SU-DHL-6 (cell line): ENCODE results near the gene ANXA6.

Source experiments
- EZH2phosphoT487 ChIP-seq: fragments of 200-600 bp; sonication (generic), shearing (Covaris generic); conservative IDR thresholded peaks from 2 replicates; pipeline ENCODE4 v1.6.1; 2018; ENCODE audit warnings: mild to moderate bottlenecking, antibody characterized with exemption, low read length, moderate library complexity, mixed read lengths
- TF ChIP-seq, protein P1 (sequence below): fragments of 200-600 bp; sonication (generic); IDR thresholded peaks from one replicate; pipeline ENCODE4 v1.5.1; 2017; ENCODE audit warnings: antibody characterized with exemption, mild to moderate bottlenecking, low read length, moderate library complexity; ENCODE audit not compliant: insufficient read depth, poor library complexity, severe bottlenecking

DNA sequence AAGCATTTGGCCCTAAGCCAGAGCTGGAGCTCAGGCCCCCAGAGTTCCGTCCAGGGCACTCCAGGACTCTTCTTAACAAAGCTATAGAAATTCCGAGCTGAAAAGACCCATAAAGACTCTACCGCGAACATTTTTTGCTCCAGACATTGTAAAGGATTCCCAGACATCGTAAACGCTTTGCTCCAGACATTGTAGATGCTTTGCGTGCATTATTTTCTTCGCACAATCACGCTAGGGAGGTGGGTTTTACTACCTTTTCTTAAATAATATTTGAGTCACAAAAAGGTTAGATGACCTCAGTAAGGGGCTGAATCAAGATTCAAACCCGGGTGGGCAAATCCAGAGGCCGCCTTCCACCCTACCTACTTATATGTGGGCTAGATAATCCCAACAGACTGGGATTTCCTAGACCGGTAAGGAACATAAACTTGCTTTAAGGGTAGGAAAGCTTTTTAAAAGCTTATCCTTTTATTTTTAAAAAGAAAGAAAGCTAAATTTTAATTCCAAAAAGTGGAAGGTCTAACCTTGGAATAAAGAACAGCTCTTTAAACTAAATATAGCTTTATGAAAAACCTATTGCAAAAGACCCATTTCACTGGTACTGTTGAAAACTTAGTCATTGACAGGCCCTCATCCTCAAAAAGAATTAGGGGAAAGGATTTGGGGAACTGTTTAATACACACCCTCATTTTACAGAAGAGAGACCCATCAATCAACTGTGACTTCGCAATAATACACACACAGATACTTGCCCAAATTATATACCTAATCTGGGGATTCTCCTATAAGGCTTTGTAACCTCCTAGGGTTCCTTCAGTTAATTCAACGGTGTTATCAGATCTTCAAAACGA, 75.9 kb downstream of the ANXA6 start:
- TF ChIP-seq, protein P1, sequence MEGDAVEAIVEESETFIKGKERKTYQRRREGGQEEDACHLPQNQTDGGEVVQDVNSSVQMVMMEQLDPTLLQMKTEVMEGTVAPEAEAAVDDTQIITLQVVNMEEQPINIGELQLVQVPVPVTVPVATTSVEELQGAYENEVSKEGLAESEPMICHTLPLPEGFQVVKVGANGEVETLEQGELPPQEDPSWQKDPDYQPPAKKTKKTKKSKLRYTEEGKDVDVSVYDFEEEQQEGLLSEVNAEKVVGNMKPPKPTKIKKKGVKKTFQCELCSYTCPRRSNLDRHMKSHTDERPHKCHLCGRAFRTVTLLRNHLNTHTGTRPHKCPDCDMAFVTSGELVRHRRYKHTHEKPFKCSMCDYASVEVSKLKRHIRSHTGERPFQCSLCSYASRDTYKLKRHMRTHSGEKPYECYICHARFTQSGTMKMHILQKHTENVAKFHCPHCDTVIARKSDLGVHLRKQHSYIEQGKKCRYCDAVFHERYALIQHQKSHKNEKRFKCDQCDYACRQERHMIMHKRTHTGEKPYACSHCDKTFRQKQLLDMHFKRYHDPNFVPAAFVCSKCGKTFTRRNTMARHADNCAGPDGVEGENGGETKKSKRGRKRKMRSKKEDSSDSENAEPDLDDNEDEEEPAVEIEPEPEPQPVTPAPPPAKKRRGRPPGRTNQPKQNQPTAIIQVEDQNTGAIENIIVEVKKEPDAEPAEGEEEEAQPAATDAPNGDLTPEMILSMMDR, result no peak
- no peak for TF ChIP-seq EZH2phosphoT487
